Esophagus muscularis mucosa (tissue), 4 donors: ENCODE measurements around the gene JMJD7.

Experiments used
- EP300 ChIP-seq: sonication (generic); formaldehyde crosslinking; IDR thresholded peaks from one replicate; pipeline ENCODE4 v1.6.1; 2017; ENCODE audit warnings: antibody characterized with exemption
- POLR2A ChIP-seq: fragments of 450-650 bp; IDR thresholded peaks from one replicate; pipeline ENCODE4 v1.6.1; 2017; ENCODE audit warnings: antibody characterized with exemption, moderate library complexity, mild to moderate bottlenecking, low read depth
- POLR2AphosphoS5 ChIP-seq, 2 donors: sonication (generic); formaldehyde crosslinking; IDR thresholded peaks; one replicate each; pipeline ENCODE4 v1.6.1; 2017; ENCODE audit warnings: antibody characterized with exemption in 2 of 2
- TF ChIP-seq, protein P1 (sequence below), 3 experiments: fragments of 200-600 bp in 2 of 3; fragments of 450-650 bp in 1 of 3; sonication (generic) in 2 of 3; IDR thresholded peaks; one replicate each; pipeline ENCODE4 v1.5.1; 2017 to 2019; ENCODE audit warnings: antibody characterized with exemption in 3 of 3, mild to moderate bottlenecking in 2 of 3, moderate library complexity in 1 of 3

GRCh38 chr15:41790169-41790568, 37.7 kb upstream of the JMJD7 start:
- TF ChIP-seq EP300 = no peak
- no peak for TF ChIP-seq POLR2AphosphoS5 (IDR thresholded peaks at IDR 0.05)
- TF ChIP-seq, protein P1, sequence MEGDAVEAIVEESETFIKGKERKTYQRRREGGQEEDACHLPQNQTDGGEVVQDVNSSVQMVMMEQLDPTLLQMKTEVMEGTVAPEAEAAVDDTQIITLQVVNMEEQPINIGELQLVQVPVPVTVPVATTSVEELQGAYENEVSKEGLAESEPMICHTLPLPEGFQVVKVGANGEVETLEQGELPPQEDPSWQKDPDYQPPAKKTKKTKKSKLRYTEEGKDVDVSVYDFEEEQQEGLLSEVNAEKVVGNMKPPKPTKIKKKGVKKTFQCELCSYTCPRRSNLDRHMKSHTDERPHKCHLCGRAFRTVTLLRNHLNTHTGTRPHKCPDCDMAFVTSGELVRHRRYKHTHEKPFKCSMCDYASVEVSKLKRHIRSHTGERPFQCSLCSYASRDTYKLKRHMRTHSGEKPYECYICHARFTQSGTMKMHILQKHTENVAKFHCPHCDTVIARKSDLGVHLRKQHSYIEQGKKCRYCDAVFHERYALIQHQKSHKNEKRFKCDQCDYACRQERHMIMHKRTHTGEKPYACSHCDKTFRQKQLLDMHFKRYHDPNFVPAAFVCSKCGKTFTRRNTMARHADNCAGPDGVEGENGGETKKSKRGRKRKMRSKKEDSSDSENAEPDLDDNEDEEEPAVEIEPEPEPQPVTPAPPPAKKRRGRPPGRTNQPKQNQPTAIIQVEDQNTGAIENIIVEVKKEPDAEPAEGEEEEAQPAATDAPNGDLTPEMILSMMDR (IDR thresholded peaks at IDR 0.05) = no peak
- no peak for TF ChIP-seq POLR2A
